Renal cortex interstitium (tissue), 11 donors: ENCODE measurements around the gene CD59. TPM values are rescaled to one million over a fixed set of nuclear protein-coding genes. Genes with fewer than 3 reads are reported as not detected.
A peak's percentile ranks its signal among the peaks of the same experiment; 100 is the strongest.
"Not testable (repeated sequence)": the region's sequence is repeated elsewhere in the genome, so short reads cannot be mapped to it uniquely, and the experiment has no call there.

ENCODE experiments used
- DNase-seq, 11 donors: peaks; one replicate each; pipeline ENCODE4 v3.0.0-alpha.2; 2013; ENCODE audit warnings: low read depth in 9 of 11, low spot score in 4 of 11; ENCODE audit errors: extremely low read depth in 1 of 11
- polyA plus RNA-seq, 3 donors: library from polyadenylated mRNA; unstranded; fragments of 120-200 nt; gene quantifications; one replicate each; pipeline ENCODE4 v1.2.1, GENCODE V29; 2013; ENCODE audit not compliant: insufficient read length in 3 of 3

The CD59 gene
- polyA plus RNA-seq, 3 donors: 228 to 244 (median 243) TPM

DNA sequence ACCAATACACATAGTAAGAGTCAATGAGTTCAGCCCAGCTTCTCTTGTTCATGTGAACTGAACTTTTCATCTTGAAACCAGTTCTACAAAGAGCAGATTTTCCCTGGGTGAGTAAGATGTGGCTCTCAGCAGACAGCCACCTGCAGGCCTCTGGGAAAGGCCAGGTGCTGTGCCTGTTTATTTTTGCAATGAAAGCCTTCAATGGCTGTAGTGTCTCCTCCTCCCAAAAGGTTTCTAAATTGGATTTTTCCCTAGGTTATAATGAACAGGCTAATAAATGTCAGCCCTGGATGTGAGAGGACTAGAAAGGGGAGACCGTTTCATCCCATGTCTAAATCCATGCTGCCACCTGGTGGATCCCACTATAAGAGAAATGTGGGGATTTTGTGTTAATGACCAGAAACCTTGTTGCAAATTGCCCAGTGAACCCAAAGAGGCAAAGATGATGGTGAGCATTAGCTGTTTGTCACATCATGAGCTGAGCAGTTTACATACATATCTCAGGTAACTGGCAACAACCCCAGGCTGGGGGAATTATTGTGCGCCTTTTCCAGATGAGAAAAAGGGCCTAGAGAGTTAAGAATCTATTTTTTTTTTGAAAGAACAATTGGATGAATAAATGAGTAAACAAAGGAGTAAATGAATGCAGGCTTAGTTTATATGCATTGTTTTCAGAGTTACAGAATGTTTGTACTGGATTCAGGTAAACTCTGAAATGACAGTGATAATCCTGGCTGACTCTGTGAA lies 48.3 kb downstream of the CD59 start:
- peak in 3 of 11 donors; percentile 51 to 61 (median 59) for DNase-seq

GRCh38 chr11:33685082-33685481 lies 51.1 kb downstream of the CD59 start:
- no peak for DNase-seq

GRCh38 chr11:33684003-33684706 lies 52.1 kb downstream of the CD59 start:
- no peak for DNase-seq

- no peak for DNase-seq
These were observed 53.8 kb downstream of the CD59 start for GRCh38 chr11:33682446-33682845.

GRCh38 chr11:33682019-33682418 lies 54.2 kb downstream of the CD59 start:
- no peak for DNase-seq

GRCh38 chr11:33678616-33679015 lies 57.6 kb downstream of the CD59 start:
- not testable (repeated sequence) for DNase-seq

GRCh38 chr11:33674035-33674814 lies 62.0 kb downstream of the CD59 start:
- no peak for DNase-seq

GRCh38 chr11:33672273-33672672 lies 64.0 kb downstream of the CD59 start:
- DNase-seq: no peak

DNA sequence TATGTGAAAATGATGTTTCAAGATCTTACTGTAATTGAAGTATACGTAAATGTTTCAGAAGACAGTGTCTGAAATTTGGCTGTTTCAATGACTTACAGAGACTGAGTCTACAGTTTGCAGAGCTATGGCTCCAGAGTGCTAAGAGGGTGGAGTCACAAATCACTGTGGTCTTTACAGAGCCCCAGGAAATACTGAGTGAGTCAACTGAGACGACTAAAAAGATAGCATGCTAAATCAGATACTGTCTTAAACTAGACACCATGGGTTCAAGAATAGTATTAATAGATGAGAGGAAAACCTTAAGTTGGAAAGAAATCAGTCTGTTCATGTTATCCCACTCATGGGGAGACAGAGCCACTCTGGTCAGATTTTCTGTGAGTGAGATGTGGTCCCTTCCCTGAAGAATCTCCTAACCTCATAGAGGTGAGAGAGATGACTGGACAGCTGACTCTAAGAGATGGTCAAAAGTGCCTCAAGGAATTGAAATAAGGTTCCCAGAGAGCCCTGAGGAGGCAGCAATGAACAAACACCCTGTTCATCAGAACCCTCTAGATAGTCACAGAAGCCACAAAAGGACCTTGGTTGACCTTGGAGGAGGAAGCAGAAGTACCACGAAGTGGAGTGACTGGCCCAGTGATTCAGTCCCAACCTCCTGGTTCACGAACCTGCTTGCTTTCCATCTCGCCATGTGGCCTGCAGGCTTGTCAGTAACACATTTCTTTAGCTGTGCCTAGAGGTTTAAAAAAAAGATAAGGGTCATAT lies 65.8 kb downstream of the CD59 start:
- no peak for DNase-seq

GRCh38 chr11:33669598-33670249 lies 66.5 kb downstream of the CD59 start:
- no peak for DNase-seq

- no peak for DNase-seq
These were observed 67.1 kb downstream of the CD59 start for GRCh38 chr11:33668951-33669596.

DNA sequence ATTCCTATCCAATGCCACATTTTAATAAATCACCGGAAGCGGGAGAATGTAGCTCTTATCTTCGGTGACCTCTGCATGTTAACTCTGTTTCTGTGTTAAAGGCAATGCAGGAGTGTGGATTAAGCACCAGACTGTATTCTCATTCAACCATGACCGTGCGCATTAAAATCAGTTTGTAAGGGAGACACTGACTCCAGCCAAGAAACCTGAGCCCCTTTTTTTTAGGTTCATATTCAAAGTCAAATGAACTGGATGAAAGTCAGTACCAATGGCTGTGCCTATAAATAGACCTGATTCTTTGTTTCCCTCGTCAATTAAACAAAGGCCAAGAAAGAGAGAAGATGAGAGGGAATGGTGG lies 67.8 kb downstream of the CD59 start:
- DNase-seq: no peak

DNA sequence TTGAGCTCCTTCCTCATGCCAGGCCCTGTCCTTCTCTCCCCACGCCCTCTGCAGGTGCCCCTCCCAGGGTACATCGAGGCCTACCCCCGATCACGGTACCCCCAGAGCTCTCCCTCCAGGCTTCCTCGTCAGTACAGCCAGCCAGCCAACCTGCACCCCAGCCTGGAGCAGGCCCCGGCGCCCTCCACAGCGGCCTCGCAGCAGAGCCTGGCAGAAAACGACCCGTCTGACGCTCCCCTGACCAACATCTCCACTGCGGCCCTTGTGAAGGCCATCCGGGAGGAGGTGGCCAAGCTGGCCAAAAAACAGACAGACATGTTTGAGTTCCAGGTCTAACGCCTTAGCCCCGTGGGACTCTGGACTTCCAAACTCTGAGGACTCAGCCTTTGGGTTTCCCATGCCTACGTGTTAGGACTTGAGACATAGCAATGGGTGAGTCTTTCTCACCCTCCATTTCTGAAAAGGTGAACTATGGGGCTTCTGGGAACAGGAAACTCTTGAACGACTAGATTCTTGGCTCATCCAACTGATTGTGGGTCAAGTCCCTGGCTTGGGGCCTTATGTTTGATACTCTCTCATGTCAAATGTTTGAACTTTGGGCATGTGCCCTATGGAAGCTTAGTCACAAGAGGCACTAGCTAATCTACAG lies 68.3 kb downstream of the CD59 start:
- no peak for DNase-seq

DNA sequence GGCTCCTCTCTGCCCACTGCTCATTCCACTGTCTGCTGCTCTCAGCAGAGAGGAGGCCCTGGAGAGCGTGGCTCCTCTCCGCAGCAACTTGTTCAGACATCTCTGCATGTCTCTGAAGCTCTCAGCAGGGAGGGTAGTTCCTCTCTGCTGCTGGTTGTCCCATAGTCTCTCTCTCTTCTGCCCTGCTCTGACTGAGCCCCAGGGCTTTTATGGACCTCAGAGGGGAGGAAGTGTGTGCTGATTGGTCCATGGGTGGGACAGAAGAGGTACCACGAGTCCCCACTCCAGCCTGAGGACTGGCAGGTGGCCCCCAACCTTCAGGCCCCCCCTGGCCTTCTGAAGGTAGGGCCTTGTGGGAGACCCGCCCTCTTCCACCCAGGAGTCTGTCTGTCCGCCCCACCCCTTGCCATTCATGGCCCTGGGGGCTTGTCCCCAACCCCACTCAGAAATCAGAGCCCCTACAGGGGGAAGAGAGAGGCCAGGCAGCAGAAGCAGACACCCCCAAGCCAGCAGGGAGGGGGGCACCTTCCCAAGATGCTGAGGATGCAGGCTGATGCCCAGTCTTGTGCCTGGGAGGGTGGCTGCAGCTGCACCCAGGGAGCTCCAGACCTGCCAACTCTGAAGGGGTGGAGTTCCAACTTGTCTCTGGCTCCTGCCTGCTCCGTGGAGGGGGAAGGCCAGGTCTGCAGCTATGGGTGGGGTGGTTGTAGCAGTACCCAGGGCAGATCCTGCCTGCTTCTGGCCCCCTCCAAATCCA lies 70.7 kb downstream of the CD59 start:
- DNase-seq: no peak

- DNase-seq: no peak
These were observed 71.4 kb downstream of the CD59 start for GRCh38 chr11:33664827-33665226.

GRCh38 chr11:33664166-33664565 lies 72.1 kb downstream of the CD59 start:
- DNase-seq: no peak

- DNase-seq: no peak
These were observed 73.1 kb downstream of the CD59 start for GRCh38 chr11:33663121-33663520.
